ENCODE measurements around the gene ST6GAL2.
A peak's percentile ranks its signal among the peaks of the same experiment; 100 is the strongest.

The ST6GAL2 gene

DNA sequence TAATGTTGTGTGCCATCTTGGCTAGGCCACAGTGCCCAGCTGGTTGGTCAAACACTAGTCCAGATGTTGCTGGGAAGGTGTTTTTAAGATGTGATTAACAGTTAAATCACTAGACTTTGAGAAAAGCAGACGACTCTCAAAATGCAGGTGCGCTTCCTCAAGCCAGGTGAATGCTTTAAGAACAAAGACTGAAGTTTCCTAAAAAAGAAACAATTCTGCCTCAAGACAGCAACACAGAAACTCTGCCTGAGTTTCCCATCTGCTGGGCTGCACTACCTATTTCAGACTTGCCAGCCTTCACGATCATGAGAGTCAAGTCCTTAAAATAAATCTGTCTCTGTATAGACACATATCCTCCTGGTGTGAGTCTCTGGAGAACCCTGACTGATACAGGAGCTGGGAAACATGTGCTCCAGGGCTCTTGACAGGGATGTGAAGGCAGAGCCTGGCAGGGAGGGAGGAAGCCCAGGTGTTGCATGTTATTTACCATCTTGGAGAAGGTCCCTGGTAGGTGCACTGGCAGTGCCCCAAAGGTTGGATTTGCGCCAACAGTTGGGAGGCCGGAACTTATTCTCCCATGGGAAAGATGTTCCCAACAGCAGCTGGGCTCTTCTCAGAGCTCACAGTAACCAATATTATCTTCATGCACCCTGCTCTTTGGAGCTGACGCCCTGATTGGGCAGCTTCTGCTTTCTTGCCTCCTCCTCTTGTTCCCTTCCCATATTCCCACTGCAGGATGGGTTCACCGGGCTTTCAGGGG, 43.9 kb downstream of the ST6GAL2 start:
- Histone ChIP-seq H3K36me3 (ENCODE audit: control insufficient read depth, insufficient read depth, low read length, severe bottlenecking) (no peaks in the 10 kb centered on the region), H3K9ac (ENCODE audit: low read length) (no peak overlapping the region), H3K4me3 (ENCODE audit: low read length) (no peak overlapping the region), H3K4me1 (ENCODE audit: control insufficient read depth, insufficient read depth, low read length) (no peaks in the 10 kb centered on the region), H3K27me3 (replicated peaks; ENCODE audit: control insufficient read depth, insufficient read depth, low read length) (peaks cover 11% of the 10 kb centered on the region), H3K9me3 (ENCODE audit: control insufficient read depth, low read length) (no peaks in the 10 kb centered on the region)
- no peak for DNase-seq (ENCODE audit: low read depth)

DNA sequence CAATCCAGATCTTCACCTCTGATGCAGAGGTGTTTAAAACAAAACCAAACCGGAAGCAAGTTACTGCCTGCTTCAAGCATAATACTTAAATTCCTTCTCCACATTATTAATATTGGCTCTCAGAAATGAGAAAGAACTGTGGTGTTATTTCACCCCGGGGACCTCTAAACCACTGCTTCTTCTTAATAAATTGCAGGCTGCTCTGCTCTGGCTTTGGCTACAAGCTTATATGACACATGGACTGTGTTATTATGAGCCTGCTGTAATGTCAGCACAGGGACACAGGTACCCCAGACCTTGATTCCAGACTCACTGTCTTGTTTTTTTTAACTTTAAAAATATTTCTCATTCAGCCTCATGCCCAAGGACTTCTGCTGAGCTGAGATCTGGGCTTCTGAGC, 45.1 kb downstream of the ST6GAL2 start:
- Histone ChIP-seq H3K36me3 (ENCODE audit: control insufficient read depth, insufficient read depth, low read length, severe bottlenecking) (no peaks in the 10 kb centered on the region), H3K4me3 (ENCODE audit: low read length) (no peak overlapping the region), H3K27me3 (replicated peaks; ENCODE audit: control insufficient read depth, insufficient read depth, low read length) (peaks cover 11% of the 10 kb centered on the region), H3K9me3 (ENCODE audit: control insufficient read depth, low read length) (no peaks in the 10 kb centered on the region), H3K9ac (ENCODE audit: low read length) (no peak overlapping the region), H3K4me1 (ENCODE audit: control insufficient read depth, insufficient read depth, low read length) (no peaks in the 10 kb centered on the region)
- DNase-seq (ENCODE audit: low read depth), result no peak

DNA sequence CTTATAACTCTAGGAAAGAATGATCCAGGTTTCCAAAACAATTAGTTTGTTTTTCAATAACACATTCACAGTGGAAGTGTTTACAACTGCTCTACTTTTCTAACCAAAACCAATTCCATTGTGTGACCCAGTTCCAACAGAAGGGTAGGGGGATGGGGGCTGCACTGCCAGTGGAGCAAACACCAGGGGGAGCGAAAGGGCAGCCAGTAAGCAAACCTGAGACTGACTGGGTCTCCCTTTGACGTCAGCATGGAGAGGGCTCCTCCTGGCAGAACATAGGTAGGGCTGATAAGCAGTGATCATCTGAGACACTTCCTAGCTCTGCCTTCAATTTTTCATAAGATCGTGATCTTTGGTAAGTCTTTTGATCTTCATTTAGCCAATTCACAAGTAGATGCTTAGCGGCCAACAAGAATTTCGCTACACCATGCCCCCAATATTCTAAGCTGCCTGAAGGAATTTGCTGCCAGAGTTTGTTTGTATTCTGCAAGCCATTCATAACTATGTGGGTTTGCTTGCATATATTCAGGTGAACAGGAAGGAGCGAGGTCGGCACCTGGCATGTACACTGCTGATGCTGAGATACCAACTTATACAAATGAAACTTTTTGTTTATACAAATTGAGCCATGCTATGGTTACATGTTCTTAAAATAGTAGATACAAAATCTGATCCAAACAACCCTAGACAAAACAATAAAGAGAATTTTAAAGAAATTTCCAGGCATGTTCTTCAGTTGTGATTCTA, 45.9 kb downstream of the ST6GAL2 start:
- Histone ChIP-seq H3K36me3 (ENCODE audit: control insufficient read depth, insufficient read depth, low read length, severe bottlenecking) (no peaks in the 10 kb centered on the region), H3K4me3 (ENCODE audit: low read length) (no peak overlapping the region), H3K4me1 (ENCODE audit: control insufficient read depth, insufficient read depth, low read length) (no peaks in the 10 kb centered on the region), H3K9me3 (ENCODE audit: control insufficient read depth, low read length) (no peaks in the 10 kb centered on the region), H3K27me3 (replicated peaks; ENCODE audit: control insufficient read depth, insufficient read depth, low read length) (peaks cover 11% of the 10 kb centered on the region), H3K9ac (ENCODE audit: low read length) (no peak overlapping the region)
- peak; percentile 23 for DNase-seq (ENCODE audit: low read depth)

DNA sequence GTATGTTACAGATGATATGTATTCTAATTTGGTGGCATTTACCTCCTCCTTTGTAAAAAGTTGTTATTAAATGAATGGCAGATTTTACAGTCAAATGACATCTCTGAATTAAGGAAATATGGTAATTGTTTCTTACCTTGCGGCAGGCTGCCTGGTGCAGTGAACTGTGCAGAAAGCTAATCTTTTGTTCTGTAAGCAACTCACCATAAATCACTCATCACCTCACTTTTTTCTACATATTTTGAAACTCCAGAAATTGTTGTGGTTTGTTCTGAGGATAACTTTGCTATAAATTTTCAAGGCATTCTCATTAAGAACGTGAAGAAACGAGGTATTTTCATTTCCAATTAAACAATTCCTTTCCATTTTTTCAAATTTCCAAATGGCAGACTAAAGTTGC, 52.7 kb downstream of the ST6GAL2 start:
- Histone ChIP-seq H3K36me3 (ENCODE audit: control insufficient read depth, insufficient read depth, low read length, severe bottlenecking) (no peaks in the 10 kb centered on the region), H3K27me3 (replicated peaks; ENCODE audit: control insufficient read depth, insufficient read depth, low read length) (no peaks in the 10 kb centered on the region), H3K9me3 (ENCODE audit: control insufficient read depth, low read length) (peaks cover 5% of the 10 kb centered on the region), H3K9ac (ENCODE audit: low read length) (no peak overlapping the region), H3K4me1 (ENCODE audit: control insufficient read depth, insufficient read depth, low read length) (no peaks in the 10 kb centered on the region), H3K4me3 (ENCODE audit: low read length) (no peak overlapping the region)
- no peak for DNase-seq (ENCODE audit: low read depth)

DNA sequence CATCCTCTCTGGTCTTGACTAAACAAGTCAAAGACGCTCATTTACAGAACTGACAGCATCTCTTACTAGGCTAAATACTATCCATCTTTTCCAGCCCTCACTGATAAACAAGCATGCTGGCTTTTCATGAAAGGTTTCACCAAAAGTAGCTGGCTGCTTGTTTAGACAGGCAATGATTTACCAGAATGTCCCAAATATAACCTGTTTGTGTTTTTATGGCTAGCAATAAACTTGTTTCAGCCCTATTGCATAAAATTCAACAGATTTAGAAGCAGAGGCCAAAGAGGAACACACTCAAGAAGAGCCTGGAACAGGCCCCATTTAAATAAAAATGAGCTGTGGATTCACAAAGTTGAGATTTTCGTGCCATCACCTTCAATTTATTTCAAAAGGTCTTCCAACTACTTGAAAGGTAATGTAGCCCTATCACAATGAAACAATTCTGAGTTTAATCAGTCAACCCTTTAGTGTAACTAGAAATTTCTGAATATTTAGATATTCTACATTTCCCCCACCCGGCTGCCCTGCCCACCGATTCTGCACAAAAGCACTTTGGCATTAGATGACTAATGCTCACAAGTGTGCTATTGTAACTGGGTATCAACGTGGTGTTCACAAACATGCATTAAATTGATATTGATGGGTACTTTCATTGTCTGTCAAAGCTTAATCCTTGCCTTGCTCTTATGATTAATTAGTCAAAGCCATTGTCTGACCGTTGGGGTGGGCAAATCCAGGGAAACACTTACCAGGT, 54.0 kb downstream of the ST6GAL2 start:
- Histone ChIP-seq H3K4me3 (ENCODE audit: low read length) (no peak overlapping the region), H3K36me3 (ENCODE audit: control insufficient read depth, insufficient read depth, low read length, severe bottlenecking) (no peaks in the 10 kb centered on the region), H3K9ac (ENCODE audit: low read length) (no peak overlapping the region), H3K4me1 (ENCODE audit: control insufficient read depth, insufficient read depth, low read length) (no peaks in the 10 kb centered on the region), H3K27me3 (replicated peaks; ENCODE audit: control insufficient read depth, insufficient read depth, low read length) (no peaks in the 10 kb centered on the region), H3K9me3 (ENCODE audit: control insufficient read depth, low read length) (peaks cover 5% of the 10 kb centered on the region)
- no peak for DNase-seq (ENCODE audit: low read depth)

DNA sequence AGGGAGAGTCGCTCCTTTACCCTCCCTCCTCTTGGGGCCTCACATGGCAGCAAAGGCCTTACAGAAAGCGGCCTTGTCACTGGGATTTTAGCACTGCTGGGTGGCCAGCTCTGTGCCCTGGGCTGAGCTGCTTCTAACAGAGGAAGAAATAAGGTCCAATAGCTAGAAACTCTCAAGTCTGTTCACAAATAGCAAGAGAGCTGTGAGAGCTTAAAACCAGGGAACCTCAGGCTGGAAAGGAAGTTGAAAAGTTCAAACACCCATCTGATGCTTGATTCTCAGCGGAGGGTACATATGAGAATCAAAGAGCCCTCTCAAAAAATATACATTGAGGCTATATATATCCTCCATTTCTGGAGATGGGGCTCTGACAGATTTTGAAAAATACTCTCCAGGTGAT, 54.7 kb downstream of the ST6GAL2 start:
- DNase-seq (ENCODE audit: low read depth), result no peak
- Histone ChIP-seq H3K36me3 (ENCODE audit: control insufficient read depth, insufficient read depth, low read length, severe bottlenecking) (no peaks in the 10 kb centered on the region), H3K9me3 (ENCODE audit: control insufficient read depth, low read length) (peaks cover 5% of the 10 kb centered on the region), H3K9ac (ENCODE audit: low read length) (no peak overlapping the region), H3K27me3 (replicated peaks; ENCODE audit: control insufficient read depth, insufficient read depth, low read length) (no peaks in the 10 kb centered on the region), H3K4me1 (ENCODE audit: control insufficient read depth, insufficient read depth, low read length) (no peaks in the 10 kb centered on the region), H3K4me3 (ENCODE audit: low read length) (no peak overlapping the region)

DNA sequence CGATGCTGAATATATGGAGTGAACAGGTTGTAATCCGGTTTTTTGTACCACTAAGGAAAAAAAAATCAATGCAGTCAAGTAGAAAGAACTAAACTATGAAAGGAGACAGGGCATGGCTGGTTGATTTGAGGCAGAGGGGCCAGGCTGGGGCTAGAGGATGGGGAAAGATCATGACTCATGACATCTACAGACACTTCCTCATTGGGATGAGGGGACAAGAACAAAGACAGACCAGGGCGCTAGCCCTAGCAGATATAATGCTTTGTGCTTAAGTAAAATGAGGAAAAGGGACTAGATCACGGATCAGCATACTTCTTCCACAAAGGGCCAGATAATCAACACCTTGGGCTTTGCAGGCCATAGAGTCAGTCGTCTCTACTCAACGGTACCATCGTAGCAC, 55.8 kb downstream of the ST6GAL2 start:
- H3K27me3 ChIP-seq (replicated peaks; ENCODE audit: control insufficient read depth, insufficient read depth, low read length), result no peaks in the 10 kb centered on the region
- no peaks in the 10 kb centered on the region for H3K36me3 ChIP-seq (ENCODE audit: control insufficient read depth, insufficient read depth, low read length, severe bottlenecking)
- peaks cover 5% of the 10 kb centered on the region for H3K9me3 ChIP-seq (ENCODE audit: control insufficient read depth, low read length)
- DNase-seq (ENCODE audit: low read depth), result no peak
- no peak overlapping the region for H3K9ac ChIP-seq (ENCODE audit: low read length)
- no peaks in the 10 kb centered on the region for H3K4me1 ChIP-seq (ENCODE audit: control insufficient read depth, insufficient read depth, low read length)
- H3K4me3 ChIP-seq (ENCODE audit: low read length), result no peak overlapping the region

DNA sequence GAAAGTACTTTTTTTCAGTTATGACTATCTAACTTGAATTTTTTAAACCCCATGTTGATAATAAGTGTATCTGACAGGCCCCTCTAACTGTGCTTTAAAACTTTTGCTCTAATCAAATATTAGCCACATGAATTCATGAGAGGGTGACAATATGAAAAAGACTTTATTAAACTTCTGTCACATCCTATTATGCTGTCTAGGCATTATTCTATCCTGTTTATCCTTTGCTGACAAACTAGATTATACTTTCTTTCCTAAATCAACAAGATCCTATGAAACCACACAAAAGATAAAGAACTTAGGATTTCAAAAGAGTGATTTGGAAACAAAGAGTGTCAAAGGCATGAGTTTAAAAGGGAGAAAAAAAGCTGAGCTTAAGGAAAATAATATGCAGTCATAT, 57.8 kb downstream of the ST6GAL2 start:
- peaks cover 5% of the 10 kb centered on the region for H3K9me3 ChIP-seq (ENCODE audit: control insufficient read depth, low read length)
- H3K4me3 ChIP-seq (ENCODE audit: low read length), result no peak overlapping the region
- H3K36me3 ChIP-seq (ENCODE audit: control insufficient read depth, insufficient read depth, low read length, severe bottlenecking), result no peaks in the 10 kb centered on the region
- no peak for DNase-seq (ENCODE audit: low read depth)
- no peak overlapping the region for H3K9ac ChIP-seq (ENCODE audit: low read length)
- H3K27me3 ChIP-seq (replicated peaks; ENCODE audit: control insufficient read depth, insufficient read depth, low read length), result no peaks in the 10 kb centered on the region
- no peaks in the 10 kb centered on the region for H3K4me1 ChIP-seq (ENCODE audit: control insufficient read depth, insufficient read depth, low read length)

DNA sequence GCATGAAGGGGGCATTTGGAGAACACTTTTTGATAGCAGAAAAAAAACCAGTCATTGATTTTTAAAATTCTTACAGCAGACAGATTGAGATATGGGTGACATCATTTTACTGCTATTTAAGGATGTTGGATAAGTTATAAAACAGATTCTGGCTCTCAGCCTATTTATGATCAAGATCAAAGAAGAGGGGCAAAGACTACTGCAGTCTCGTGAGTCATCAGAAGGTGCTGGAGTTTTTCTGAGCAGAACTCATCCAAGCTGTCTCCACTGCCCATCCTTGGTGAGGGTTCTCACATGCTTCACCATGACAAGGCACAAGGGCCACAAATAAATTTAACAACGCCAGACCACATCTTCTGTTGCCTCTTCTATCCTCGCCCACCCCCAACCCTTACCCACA, 58.8 kb downstream of the ST6GAL2 start:
- Histone ChIP-seq H3K9me3 (ENCODE audit: control insufficient read depth, low read length) (peaks cover 5% of the 10 kb centered on the region), H3K27me3 (replicated peaks; ENCODE audit: control insufficient read depth, insufficient read depth, low read length) (no peaks in the 10 kb centered on the region), H3K4me3 (ENCODE audit: low read length) (no peak overlapping the region), H3K36me3 (ENCODE audit: control insufficient read depth, insufficient read depth, low read length, severe bottlenecking) (no peaks in the 10 kb centered on the region), H3K4me1 (ENCODE audit: control insufficient read depth, insufficient read depth, low read length) (no peaks in the 10 kb centered on the region), H3K9ac (ENCODE audit: low read length) (no peak overlapping the region)
- DNase-seq (ENCODE audit: low read depth), result no peak

DNA sequence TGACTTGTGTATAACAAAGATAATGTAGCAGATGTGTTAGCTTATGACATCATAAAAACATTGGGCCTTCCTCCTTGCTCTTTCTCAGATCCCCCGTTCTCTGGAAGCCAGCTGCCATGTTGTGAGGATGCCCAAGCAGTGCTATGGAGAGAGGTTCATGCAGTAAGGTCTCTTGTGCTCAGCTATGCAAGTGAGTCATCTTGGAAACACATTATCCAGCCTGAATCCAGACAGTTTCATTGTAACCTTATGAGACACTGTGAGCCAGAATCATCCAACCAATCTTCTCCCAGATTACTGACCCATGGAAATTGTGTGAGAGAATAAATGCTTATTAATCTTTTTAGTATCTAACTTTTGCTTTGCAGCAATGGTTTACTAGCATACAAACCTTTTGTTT, 60.8 kb downstream of the ST6GAL2 start:
- Histone ChIP-seq H3K9ac (ENCODE audit: low read length) (no peak overlapping the region), H3K27me3 (replicated peaks; ENCODE audit: control insufficient read depth, insufficient read depth, low read length) (no peaks in the 10 kb centered on the region), H3K4me3 (ENCODE audit: low read length) (no peak overlapping the region), H3K36me3 (ENCODE audit: control insufficient read depth, insufficient read depth, low read length, severe bottlenecking) (no peaks in the 10 kb centered on the region), H3K9me3 (ENCODE audit: control insufficient read depth, low read length) (peaks cover under 1% of the 10 kb centered on the region), H3K4me1 (ENCODE audit: control insufficient read depth, insufficient read depth, low read length) (no peaks in the 10 kb centered on the region)
- DNase-seq (ENCODE audit: low read depth), result no peak

DNA sequence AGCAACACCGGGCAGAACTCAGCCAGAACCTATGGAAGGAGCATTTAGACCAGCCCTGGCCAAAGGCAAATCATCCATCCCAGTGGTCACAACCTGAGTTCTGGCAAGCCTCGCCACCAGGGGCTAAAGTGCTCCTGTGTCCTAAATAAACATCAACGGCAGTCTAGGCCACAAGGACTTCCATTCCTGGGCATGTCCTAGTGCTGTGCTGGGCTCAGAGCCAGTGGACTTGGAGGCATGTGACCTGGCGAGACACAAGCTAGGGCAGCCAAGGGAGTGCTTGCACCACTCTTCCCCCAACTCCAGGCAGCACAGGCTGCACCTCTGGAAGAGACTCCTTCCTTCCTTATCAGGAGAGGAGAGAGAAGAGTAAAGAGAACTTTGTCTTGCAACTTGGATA, 69.0 kb downstream of the ST6GAL2 start:
- H3K9me3 ChIP-seq (ENCODE audit: control insufficient read depth, low read length), result no peaks in the 10 kb centered on the region
- H3K4me1 ChIP-seq (ENCODE audit: control insufficient read depth, insufficient read depth, low read length), result no peaks in the 10 kb centered on the region
- H3K36me3 ChIP-seq (ENCODE audit: control insufficient read depth, insufficient read depth, low read length, severe bottlenecking), result no peaks in the 10 kb centered on the region
- no peak overlapping the region for H3K9ac ChIP-seq (ENCODE audit: low read length)
- DNase-seq (ENCODE audit: low read depth), result no peak
- H3K27me3 ChIP-seq (replicated peaks; ENCODE audit: control insufficient read depth, insufficient read depth, low read length), result no peaks in the 10 kb centered on the region
- H3K4me3 ChIP-seq (ENCODE audit: low read length), result no peak overlapping the region

Measured in adipocyte (in vitro differentiated cells).